CD4-positive, alpha-beta memory T cell (primary cell): ENCODE results near the gene PTCHD4. TPM values are rescaled to one million over a fixed set of nuclear protein-coding genes. Genes with fewer than 3 reads are reported as not detected.
"Not testable (repeated sequence)": the region's sequence is repeated elsewhere in the genome, so short reads cannot be mapped to it uniquely, and the experiment has no call there.

ENCODE experiments used
- CTCF ChIA-PET: fragments of 350-600 bp; sonication (Branson Sonifier 250); formaldehyde crosslinking; loops from one replicate; lab custom pipeline; 2021; ENCODE audit warnings: inconsistent platforms; ENCODE audit not compliant: partially characterized antibody; lab: Charles Lee
- POLR2A ChIA-PET: fragments of 350-600 bp; sonication (Branson Sonifier 250); formaldehyde crosslinking; loops from one replicate; lab custom pipeline; 2021; ENCODE audit not compliant: partially characterized antibody; lab: Charles Lee
- DNase-seq, 5 donors: peaks; one replicate each; pipeline versions ENCODE4 v3.0.0 to v3.0.0-alpha.2; 2020 to 2022; ENCODE audit warnings: mixed read lengths in 1 of 5
- H3K27ac ChIP-seq: one replicate; pipeline ENCODE4 v1.7.0; 2013; ENCODE audit warnings: low read depth, low read length
- H3K27me3 ChIP-seq: 2 replicates; pipeline ENCODE4 v1.7.0; 2013; ENCODE audit warnings: mild to moderate bottlenecking, low read length, moderate library complexity; ENCODE audit not compliant: insufficient read depth
- H3K36me3 ChIP-seq: 2 replicates; pipeline ENCODE4 v1.7.0; 2013; ENCODE audit warnings: mild to moderate bottlenecking, low read length, moderate library complexity; ENCODE audit not compliant: insufficient read depth
- H3K4me1 ChIP-seq: 2 replicates; pipeline ENCODE4 v1.7.0; 2013; ENCODE audit warnings: mild to moderate bottlenecking, low read length, moderate library complexity; ENCODE audit not compliant: insufficient read depth
- H3K4me3 ChIP-seq, 2 donors: one replicate each; pipeline ENCODE4 v1.7.0; 2013; ENCODE audit warnings: low read length in 2 of 2, mild to moderate bottlenecking in 1 of 2
- H3K9me3 ChIP-seq, 2 donors: one replicate each; pipeline ENCODE4 v1.7.0; 2013; ENCODE audit warnings: low read length in 2 of 2, control low read depth in 1 of 2; ENCODE audit not compliant: control insufficient read depth in 1 of 2
- H3K27ac Mint-ChIP-seq, 7 donors: one replicate each; pipeline ENCODE4 v1.8.0; 2020 to 2021; ENCODE audit warnings: mixed read lengths in 7 of 7, mild to moderate bottlenecking in 6 of 7, inconsistent platforms in 3 of 7, moderate library complexity in 3 of 7
- H3K27me3 Mint-ChIP-seq, 2 donors: one replicate each; pipeline ENCODE4 v1.8.0; 2020 to 2021; ENCODE audit warnings: mixed read lengths in 2 of 2
- H3K36me3 Mint-ChIP-seq, 2 donors: one replicate each; pipeline ENCODE4 v1.8.0; 2020 to 2021; ENCODE audit warnings: mixed read lengths in 2 of 2, inconsistent platforms in 1 of 2, mild to moderate bottlenecking in 1 of 2
- H3K4me1 Mint-ChIP-seq, 4 donors: one replicate each; pipeline ENCODE4 v1.8.0; 2020 to 2021; ENCODE audit warnings: mixed read lengths in 4 of 4, mild to moderate bottlenecking in 1 of 4
- H3K4me3 Mint-ChIP-seq, 8 donors: one replicate each; pipeline ENCODE4 v1.8.0; 2020 to 2021; ENCODE audit warnings: mixed read lengths in 8 of 8, mild to moderate bottlenecking in 7 of 8, moderate library complexity in 6 of 8, inconsistent platforms in 3 of 8
- H3K9me3 Mint-ChIP-seq, 8 donors: one replicate each; pipeline ENCODE4 v1.8.0; 2020 to 2021; ENCODE audit warnings: mixed read lengths in 8 of 8, mild to moderate bottlenecking in 5 of 8, inconsistent platforms in 3 of 8, moderate library complexity in 1 of 8
- intact Hi-C: fragments of 100-400 bp; cut with micrococcal nuclease; formaldehyde crosslinking; loops from one replicate; pipeline ENCODE4 v1.15.1; 2023
- polyA plus RNA-seq, 2 donors: library from polyadenylated mRNA; unstranded; fragments of 300-500 nt; fragmentation: Illumina TruSeq; gene quantifications; one replicate each; pipeline ENCODE4 v1.2.3, GENCODE V29; 2021
- total RNA-seq, 2 experiments: library from RNA; stranded (reverse); gene quantifications; one replicate each; pipeline ENCODE4 v1.2.3, GENCODE V29; 2021

The PTCHD4 gene
- total and polyA plus RNA-seq, 4 experiments from 2014 or later, result not detected

DNA sequence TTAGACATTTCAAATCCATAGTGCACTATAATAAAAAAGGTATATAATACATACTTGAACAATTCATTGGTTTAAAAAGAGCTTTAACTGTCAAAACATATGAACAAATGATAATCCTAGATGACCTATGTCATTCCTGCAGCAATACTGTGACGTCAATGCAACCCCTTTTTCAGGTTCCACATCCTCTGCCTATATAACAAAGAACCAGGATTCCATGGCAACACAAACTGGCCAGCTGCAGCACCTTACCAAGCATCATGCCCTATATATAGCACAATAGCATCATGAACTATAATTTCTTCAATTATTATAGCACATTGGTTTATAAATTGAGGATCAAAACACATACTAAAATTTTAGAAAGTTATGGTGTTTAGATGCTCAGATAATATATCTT, 578 bp upstream of the PTCHD4 start:
- Mint-ChIP-seq H3K4me3 (no peak overlapping the region), H3K27ac (no peak overlapping the region), H3K9me3 (peaks cover 0 to 5% (median 0%) of the 10 kb centered on the region in 8 donors), H3K4me1 (no peaks in the 10 kb centered on the region), H3K36me3 (no peaks in the 10 kb centered on the region), H3K27me3 (no peaks in the 10 kb centered on the region)
- POLR2A ChIA-PET, result no interaction called here
- Histone ChIP-seq H3K9me3 (no peaks in the 10 kb centered on the region), H3K27ac (no peak overlapping the region), H3K36me3 (no peaks in the 10 kb centered on the region), H3K27me3 (no peaks in the 10 kb centered on the region), H3K4me1 (no peaks in the 10 kb centered on the region), H3K4me3 (no peak overlapping the region)
- no peak for DNase-seq
- CTCF ChIA-PET, result no interaction called here
- intact Hi-C loops, result no loop called here

DNA sequence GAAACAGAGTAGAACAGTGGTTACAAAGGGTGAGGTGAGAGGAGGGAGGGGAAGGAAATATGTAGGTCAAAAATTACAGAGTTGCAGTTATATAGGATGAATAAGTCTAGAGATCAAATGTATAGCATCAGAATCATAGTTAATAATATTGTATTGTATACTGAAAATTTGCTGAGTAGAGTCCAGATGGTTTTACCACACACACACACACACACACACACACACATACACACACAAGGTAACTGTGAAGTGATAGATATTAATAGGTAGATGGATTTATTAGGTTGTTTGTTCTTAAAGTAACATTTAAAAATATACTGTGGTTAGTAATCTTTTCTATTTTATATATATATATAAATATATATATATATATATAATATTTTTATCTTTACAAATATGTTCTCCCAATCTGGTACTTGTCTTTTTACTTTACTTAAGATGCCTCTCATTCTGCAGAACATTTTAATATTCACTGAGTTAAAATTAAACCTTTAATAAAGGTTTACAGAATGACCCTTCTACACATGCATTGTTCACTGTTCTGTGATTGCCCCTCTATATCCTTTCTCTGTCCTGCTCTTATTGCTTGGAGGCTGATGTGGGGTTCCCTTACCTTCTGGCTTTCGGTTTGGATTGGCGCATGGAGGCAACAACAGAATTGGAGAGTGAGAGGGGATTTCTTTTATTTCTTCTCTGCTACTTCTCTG, 408 bp downstream of the PTCHD4 start:
- no peaks in the 10 kb centered on the region for H3K9me3 ChIP-seq
- CTCF ChIA-PET, result no interaction called here
- H3K4me3 ChIP-seq, result no peak overlapping the region
- Mint-ChIP-seq H3K27me3 (no peaks in the 10 kb centered on the region), H3K27ac (no peak overlapping the region), H3K9me3 (peaks cover 0 to 9% (median 1%) of the 10 kb centered on the region in 8 donors), H3K36me3 (no peaks in the 10 kb centered on the region), H3K4me3 (no peak overlapping the region), H3K4me1 (no peaks in the 10 kb centered on the region)
- no peak overlapping the region for H3K27ac ChIP-seq
- H3K36me3 ChIP-seq, result no peaks in the 10 kb centered on the region
- H3K4me1 ChIP-seq, result no peaks in the 10 kb centered on the region
- H3K27me3 ChIP-seq, result no peaks in the 10 kb centered on the region
- POLR2A ChIA-PET, result no interaction called here
- DNase-seq, result no peak
- intact Hi-C loops, result no loop called here

DNA sequence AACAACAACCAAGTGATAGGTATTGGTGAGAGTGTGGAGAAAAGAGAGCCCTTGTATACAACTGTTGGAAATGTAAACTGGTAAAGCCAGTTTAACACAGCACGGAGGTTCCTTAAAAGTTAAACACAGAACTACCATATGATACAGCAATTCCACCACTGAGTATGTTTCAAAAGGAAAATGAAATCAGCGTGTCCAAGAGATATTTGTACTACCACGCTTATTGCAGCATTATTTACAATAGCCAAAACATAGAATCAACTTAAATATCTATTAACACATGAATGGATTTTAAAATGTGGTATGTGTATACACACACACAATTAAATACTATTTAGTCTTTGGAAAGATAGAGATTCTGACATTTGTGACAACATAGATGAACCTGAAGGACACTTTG, 1.1 kb downstream of the PTCHD4 start:
- CTCF ChIA-PET, result no interaction called here
- intact Hi-C loops, result no loop called here
- H3K36me3 ChIP-seq, result no peaks in the 10 kb centered on the region

DNA sequence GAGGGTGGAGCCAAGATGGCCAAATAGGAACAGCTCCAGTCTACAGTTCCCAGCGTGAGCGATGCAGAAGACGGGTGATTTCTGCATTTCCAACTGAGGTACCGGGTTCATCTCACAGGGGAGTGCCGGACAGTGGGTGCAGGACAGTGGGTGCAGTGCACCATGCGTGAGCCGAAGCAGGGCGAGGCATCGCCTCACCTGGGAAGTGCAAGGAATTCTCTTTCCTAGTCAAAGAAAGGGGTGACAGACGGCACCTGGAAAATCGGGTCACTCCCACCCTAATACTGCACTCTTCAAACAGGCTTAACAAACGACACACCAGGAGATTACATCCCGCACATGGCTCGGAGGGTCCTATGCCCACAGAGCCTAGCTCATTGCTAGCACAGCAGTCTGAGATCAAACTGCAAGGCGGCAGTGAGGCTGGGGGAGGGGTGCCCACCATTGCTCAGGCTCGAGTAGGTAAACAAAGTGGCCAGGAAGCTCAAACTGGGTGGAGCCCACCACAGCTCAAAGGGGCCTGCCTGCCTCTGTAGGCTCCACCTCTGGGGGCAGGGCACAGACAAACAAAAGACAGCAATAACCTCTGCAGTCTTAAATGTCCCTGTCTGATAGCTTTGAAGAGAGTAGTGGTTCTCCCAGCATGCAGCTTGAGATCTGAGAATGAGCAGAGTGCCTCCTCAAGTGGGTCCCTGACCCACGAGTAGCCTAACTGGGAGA, 8.4 kb downstream of the PTCHD4 start:
- H3K27ac ChIP-seq, H3K9me3 ChIP-seq, POLR2A ChIA-PET, intact Hi-C loops, CTCF ChIA-PET, H3K4me3 ChIP-seq, H3K27me3 ChIP-seq, H3K4me1 ChIP-seq, H3K36me3 Mint-ChIP-seq, H3K27ac Mint-ChIP-seq, H3K27me3 Mint-ChIP-seq, H3K4me1 Mint-ChIP-seq, DNase-seq, H3K4me3 Mint-ChIP-seq, H3K36me3 ChIP-seq: not testable (repeated sequence)
- peaks cover 0 to 13% (median 6%) of the 10 kb centered on the region in 8 donors for H3K9me3 Mint-ChIP-seq

More for the DNA sequence above, 1.1 kb downstream of the PTCHD4 start:
- Histone ChIP-seq H3K9me3 (no peaks in the 10 kb centered on the region), H3K4me1 (no peaks in the 10 kb centered on the region), H3K4me3 (no peak overlapping the region), H3K27ac (no peak overlapping the region), H3K27me3 (no peaks in the 10 kb centered on the region)
- no peaks in the 10 kb centered on the region for H3K36me3 Mint-ChIP-seq
- H3K9me3 Mint-ChIP-seq, result peaks cover 0 to 9% (median 4%) of the 10 kb centered on the region in 8 donors
- H3K4me1 Mint-ChIP-seq, result no peaks in the 10 kb centered on the region
- no peaks in the 10 kb centered on the region for H3K27me3 Mint-ChIP-seq
- DNase-seq, result no peak
- H3K4me3 Mint-ChIP-seq, result no peak overlapping the region
- H3K27ac Mint-ChIP-seq, result no peak overlapping the region
- POLR2A ChIA-PET, result no interaction called here

DNA sequence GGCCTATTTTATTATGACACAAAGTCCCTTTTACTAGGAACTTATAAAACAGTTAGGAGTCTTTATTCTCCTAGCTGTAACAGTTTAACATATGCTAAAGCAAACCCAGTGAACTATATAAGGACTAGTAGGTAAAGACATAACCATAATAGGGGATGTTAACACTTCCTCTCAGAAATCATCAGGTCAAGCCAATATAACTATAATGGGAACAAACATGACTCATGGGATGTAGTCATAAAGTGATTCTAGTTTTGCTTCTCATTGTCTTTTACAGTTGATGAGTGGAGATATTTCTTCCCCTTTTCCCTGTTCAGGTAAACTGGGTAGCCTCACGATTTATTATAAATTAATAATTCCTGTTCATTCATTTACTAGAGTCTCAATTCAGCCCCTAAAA, 9.7 kb downstream of the PTCHD4 start:
- H3K4me1 Mint-ChIP-seq, result no peaks in the 10 kb centered on the region
- H3K36me3 Mint-ChIP-seq, result no peaks in the 10 kb centered on the region
- DNase-seq, result no peak
- peaks cover 0 to 11% (median 5%) of the 10 kb centered on the region in 8 donors for H3K9me3 Mint-ChIP-seq
- POLR2A ChIA-PET, result no interaction called here
- H3K4me3 Mint-ChIP-seq, result no peak overlapping the region
- Histone ChIP-seq H3K27me3 (no peaks in the 10 kb centered on the region), H3K36me3 (no peaks in the 10 kb centered on the region), H3K27ac (no peak overlapping the region), H3K4me1 (no peaks in the 10 kb centered on the region), H3K4me3 (no peak overlapping the region), H3K9me3 (no peaks in the 10 kb centered on the region)
- H3K27me3 Mint-ChIP-seq, result no peaks in the 10 kb centered on the region
- intact Hi-C loops, result no loop called here
- CTCF ChIA-PET, result no interaction called here
- no peak overlapping the region for H3K27ac Mint-ChIP-seq

DNA sequence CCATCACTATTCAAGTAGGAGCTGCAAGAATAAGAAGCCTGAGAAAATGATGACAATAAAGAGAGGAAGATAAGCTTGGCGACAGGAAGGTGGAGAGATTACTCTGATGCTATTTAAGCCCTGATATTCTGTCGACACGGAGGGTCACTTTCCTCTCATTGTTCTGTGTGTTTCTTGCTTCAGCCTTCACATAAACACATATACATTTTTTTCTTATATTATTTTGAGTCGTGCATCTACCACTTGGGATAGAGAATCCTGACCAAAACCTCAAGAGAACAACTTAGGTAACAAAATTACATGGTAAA, 10.5 kb downstream of the PTCHD4 start:
- Mint-ChIP-seq H3K36me3 (no peaks in the 10 kb centered on the region), H3K9me3 (peaks cover 0 to 12% (median 5%) of the 10 kb centered on the region in 8 donors), H3K4me1 (no peaks in the 10 kb centered on the region), H3K27me3 (no peaks in the 10 kb centered on the region), H3K4me3 (no peak overlapping the region), H3K27ac (no peak overlapping the region)
- Histone ChIP-seq H3K4me1 (no peaks in the 10 kb centered on the region), H3K36me3 (no peaks in the 10 kb centered on the region), H3K9me3 (no peaks in the 10 kb centered on the region), H3K27me3 (no peaks in the 10 kb centered on the region), H3K27ac (no peak overlapping the region), H3K4me3 (no peak overlapping the region)
- POLR2A ChIA-PET, result no interaction called here
- intact Hi-C loops, result no loop called here
- CTCF ChIA-PET, result no interaction called here
- no peak for DNase-seq

DNA sequence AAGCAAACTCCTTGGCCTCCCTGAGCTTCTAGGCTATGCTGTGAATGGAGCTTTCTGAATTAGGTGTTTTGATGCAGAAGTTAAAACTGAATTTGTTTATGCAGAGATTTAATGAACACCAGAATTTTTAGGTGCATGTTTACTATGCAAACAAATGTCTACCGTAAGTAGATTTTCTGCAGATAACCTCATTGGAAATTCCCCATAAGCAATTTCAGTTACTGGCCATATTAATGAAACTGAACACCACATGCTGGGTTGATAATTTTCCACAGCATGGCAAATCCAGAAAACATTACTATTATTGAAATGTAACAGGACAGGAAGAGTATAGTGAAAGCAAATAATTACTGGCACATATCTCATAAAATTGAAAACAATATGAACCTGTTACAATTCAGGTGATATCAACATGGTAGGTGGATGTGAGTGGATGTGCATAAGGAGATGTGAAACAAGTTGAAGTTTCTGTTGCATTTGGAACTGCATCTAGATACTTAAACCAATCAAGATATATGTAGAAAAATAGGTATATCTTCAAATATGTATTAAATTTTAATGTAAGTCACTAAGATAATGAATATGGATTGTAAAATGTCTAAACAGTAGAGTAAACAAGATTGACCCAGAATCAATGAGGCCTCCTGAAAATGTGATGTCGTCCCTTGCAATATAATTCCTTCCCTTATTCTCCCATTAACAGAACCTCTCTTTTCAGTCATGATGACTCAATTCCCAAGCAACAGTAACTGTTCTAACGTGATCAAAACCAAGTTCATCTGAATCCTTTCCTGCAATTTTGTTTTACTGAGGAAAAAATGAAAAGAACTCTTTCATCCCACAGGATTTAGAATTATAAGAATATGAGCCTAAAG, 11.0 kb downstream of the PTCHD4 start:
- Mint-ChIP-seq H3K27me3 (no peaks in the 10 kb centered on the region), H3K4me1 (no peaks in the 10 kb centered on the region), H3K4me3 (no peak overlapping the region), H3K9me3 (peaks cover 0 to 8% (median 3%) of the 10 kb centered on the region in 8 donors), H3K27ac (no peak overlapping the region), H3K36me3 (no peaks in the 10 kb centered on the region)
- intact Hi-C loops, result no loop called here
- no peaks in the 10 kb centered on the region for H3K9me3 ChIP-seq
- H3K36me3 ChIP-seq, result no peaks in the 10 kb centered on the region
- H3K4me1 ChIP-seq, result no peaks in the 10 kb centered on the region
- DNase-seq, result no peak
- POLR2A ChIA-PET, result no interaction called here
- H3K27ac ChIP-seq, result no peak overlapping the region
- CTCF ChIA-PET, result no interaction called here
- H3K4me3 ChIP-seq, result no peak overlapping the region
- no peaks in the 10 kb centered on the region for H3K27me3 ChIP-seq
